Mononuclear cell (primary cell): ENCODE measurements around the gene ROCK2. TPM values are rescaled to one million over a fixed set of nuclear protein-coding genes. Genes with fewer than 3 reads are reported as not detected.

Source experiments
- H3K27me3 ChIP-seq: 2 replicates; pipeline ENCODE4 v1.6.0; 2011; ENCODE audit warnings: low read length, control low read depth; ENCODE audit not compliant: insufficient read depth
- H3K4me1 ChIP-seq: 2 replicates; pipeline ENCODE4 v1.5.1; 2011; ENCODE audit warnings: mild to moderate bottlenecking, low read length, control low read depth; ENCODE audit not compliant: insufficient read depth
- H3K4me3 ChIP-seq: 2 replicates; pipeline ENCODE4 v1.5.1; 2011; ENCODE audit warnings: mild to moderate bottlenecking, low read length, moderate library complexity
- H3K9me3 ChIP-seq: 2 replicates; pipeline ENCODE4 v1.5.1; 2011; ENCODE audit warnings: low read depth, mild to moderate bottlenecking, control low read depth, low read length
- total RNA-seq: library from RNA; depleted of rRNA; stranded (reverse); fragments of >200 nt; gene quantifications from one replicate; pipeline ENCODE4 v1.2.3, GENCODE V29; 2012

Gene ROCK2
- 8.5 TPM for total RNA-seq

GRCh38 chr2:11344342-11344955 is at the start of gene ROCK2:
TSS of gene ROCK2 (minus strand) at chr2:11344636. CDS start at chr2:11344136, 500 bp downstream.
- Histone ChIP-seq H3K4me3 (peak within 1 kb of the TSS; percentile 73), H3K9me3 (no peaks in the 10 kb centered on the region), H3K27me3 (no peaks in the 10 kb centered on the region), H3K4me1 (peaks cover 19% of the 10 kb centered on the region)

- H3K4me3 ChIP-seq = no peak overlapping the region
- no peaks in the 10 kb centered on the region for H3K9me3 ChIP-seq
- no peaks in the 10 kb centered on the region for H3K4me1 ChIP-seq
- H3K27me3 ChIP-seq = no peaks in the 10 kb centered on the region
Observed at GRCh38 chr2:11393711-11394236, 49.3 kb upstream of the ROCK2 start.

DNA sequence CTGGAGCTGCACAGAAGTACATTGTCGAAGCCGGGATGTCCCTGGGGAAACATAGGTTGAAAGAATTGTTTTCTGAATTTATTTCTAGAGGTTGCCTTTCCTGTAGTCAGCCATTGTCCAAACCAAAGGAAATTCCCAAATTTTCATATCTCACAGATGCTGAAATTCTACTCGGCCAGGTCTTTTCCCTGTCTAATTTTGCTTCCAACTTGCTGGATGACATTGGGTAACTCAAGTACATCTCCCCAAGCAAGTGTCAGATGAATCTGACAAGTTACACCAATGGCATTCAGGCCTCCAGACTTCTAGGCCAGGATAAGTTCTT is 47.5 kb upstream of the ROCK2 start:
- H3K27me3 ChIP-seq = no peaks in the 10 kb centered on the region
- no peaks in the 10 kb centered on the region for H3K9me3 ChIP-seq
- H3K4me3 ChIP-seq = no peak overlapping the region
- H3K4me1 ChIP-seq = no peaks in the 10 kb centered on the region

DNA sequence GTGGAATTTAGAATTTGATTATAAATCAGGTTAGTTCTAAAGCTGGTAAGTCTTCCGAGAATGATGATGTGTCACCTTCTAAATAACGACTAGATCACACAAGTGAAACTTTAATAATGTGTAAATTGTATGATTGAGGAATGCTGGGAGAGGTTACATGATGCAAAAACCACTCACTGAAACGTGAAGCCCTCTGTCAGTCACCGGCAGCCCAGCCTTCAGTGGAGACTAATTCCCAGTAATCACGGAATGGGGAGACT is 45.9 kb upstream of the ROCK2 start:
- no peaks in the 10 kb centered on the region for H3K9me3 ChIP-seq
- H3K4me3 ChIP-seq = no peak overlapping the region
- H3K27me3 ChIP-seq = no peaks in the 10 kb centered on the region
- H3K4me1 ChIP-seq = no peaks in the 10 kb centered on the region

DNA sequence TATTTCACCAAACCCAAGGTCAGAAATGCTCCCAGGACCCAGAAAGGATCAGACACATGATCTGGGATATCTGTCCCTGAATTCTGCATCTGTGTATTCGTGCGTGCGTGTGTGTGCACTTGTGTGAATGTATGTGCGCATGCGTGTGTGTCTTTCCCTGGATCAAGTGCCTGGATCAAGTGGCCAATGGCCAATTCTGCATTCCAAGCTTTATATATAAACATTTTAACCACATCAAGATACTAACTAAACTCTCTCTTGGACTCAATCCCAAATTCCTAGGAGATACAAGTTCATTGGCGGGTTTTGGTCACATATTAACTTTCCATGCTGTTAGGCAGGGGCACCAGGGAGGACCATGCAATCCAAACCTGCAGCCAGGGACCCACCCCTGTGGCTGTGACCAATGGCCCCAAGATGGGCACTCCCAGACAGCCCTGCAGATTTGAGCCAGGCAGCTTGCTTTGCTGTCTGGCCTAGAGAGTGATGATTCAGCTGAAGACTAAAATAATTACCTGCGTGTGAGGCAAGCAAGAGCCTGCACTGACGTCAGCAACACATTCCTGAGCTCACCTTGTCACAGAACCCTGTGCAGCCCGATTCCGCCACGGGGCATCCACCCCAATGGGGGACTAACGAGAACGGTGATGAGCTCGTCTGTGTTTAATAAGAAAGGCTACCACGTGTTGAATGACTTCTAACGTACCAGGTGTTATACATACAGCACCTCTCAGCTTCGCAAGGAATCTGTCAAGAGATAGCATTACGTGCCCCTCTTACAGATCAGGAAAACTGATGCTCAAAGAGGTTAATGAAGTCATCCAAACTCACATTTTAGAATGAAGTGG is 45.3 kb upstream of the ROCK2 start:
- H3K4me3 ChIP-seq = no peak overlapping the region
- no peaks in the 10 kb centered on the region for H3K4me1 ChIP-seq
- H3K27me3 ChIP-seq = no peaks in the 10 kb centered on the region
- H3K9me3 ChIP-seq = no peaks in the 10 kb centered on the region

DNA sequence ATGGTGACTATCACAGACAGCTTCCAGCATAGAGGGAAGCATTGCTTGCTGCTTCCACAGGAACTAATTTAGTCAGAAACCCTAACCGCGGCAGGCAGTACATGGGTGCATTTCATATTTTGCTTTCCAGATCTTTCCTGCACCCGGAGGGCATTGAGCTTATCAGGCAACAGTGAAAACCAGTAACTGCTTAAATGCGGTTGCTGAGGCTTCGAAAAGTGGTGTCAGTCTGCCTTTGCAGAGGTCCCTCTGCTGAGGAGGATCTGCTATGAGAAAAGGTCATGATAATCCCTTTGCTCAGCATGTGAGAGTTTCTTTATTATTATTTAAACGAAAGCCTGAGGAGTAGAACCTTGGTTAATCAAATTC is 44.6 kb upstream of the ROCK2 start:
- H3K9me3 ChIP-seq = no peaks in the 10 kb centered on the region
- H3K4me3 ChIP-seq = no peak overlapping the region
- no peaks in the 10 kb centered on the region for H3K27me3 ChIP-seq
- H3K4me1 ChIP-seq = no peaks in the 10 kb centered on the region

- Histone ChIP-seq H3K4me3 (no peak overlapping the region), H3K27me3 (no peaks in the 10 kb centered on the region), H3K9me3 (no peaks in the 10 kb centered on the region), H3K4me1 (no peaks in the 10 kb centered on the region)
Observed at GRCh38 chr2:11388262-11389051, 44.0 kb upstream of the ROCK2 start.

DNA sequence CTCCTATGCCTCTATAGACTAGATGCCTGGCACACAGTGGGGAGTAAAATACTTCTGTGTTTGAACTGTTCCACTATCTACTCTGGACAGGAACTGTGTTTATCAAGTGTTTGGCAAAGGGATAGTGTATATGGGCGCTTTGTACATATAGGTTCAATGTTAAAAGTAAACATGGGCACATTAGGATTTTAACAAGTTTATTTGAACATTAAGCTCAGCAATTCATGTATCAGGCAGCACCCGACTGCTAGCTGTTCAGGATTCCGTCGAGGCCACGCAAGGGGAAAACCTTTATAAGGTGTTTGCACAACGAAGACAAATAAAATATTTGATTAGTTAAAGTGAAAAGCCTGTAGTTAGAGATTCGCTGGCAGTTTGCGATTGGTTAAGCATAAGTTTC is 43.4 kb upstream of the ROCK2 start:
- H3K4me3 ChIP-seq = no peak overlapping the region
- no peaks in the 10 kb centered on the region for H3K27me3 ChIP-seq
- H3K4me1 ChIP-seq = no peaks in the 10 kb centered on the region
- H3K9me3 ChIP-seq = no peaks in the 10 kb centered on the region

DNA sequence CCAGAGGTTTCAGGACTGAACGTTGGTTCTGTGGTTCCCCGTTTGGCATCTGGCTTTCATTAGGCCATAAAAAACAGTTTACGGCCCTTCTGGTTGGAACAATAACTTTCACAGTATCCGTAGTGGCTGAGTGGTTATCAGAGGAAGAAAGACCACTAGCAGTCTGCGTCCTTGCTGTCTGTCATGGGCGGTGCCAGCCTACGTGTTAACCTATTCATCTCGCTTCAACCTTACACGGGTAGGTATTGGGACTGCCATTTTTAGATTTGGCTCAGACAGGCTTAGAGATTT is 42.6 kb upstream of the ROCK2 start:
- no peaks in the 10 kb centered on the region for H3K27me3 ChIP-seq
- H3K4me3 ChIP-seq = no peak overlapping the region
- H3K9me3 ChIP-seq = no peaks in the 10 kb centered on the region
- no peaks in the 10 kb centered on the region for H3K4me1 ChIP-seq

GRCh38 chr2:11385847-11386246 is 41.4 kb upstream of the ROCK2 start:
- H3K27me3 ChIP-seq = no peaks in the 10 kb centered on the region
- no peak overlapping the region for H3K4me3 ChIP-seq
- no peaks in the 10 kb centered on the region for H3K4me1 ChIP-seq
- H3K9me3 ChIP-seq = no peaks in the 10 kb centered on the region

DNA sequence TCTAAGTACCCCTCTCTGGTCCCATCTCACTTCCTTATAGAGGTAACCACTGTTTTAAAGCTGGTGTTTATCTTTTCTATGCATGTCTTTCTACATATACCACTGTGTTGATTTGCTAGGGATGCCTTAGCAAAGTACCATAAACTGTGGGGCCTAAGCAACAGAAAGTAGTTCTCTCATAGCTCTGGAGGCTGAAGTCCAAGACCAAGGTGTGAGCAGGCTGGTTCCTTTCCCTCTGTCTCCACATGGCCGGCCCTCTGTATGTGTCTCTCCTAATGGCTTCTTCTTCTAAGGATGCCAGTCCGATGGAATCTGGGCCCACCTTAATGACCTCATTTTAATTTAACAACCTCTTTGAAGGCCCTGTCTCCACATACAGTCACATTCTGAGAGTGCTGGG is 40.8 kb upstream of the ROCK2 start:
- H3K4me1 ChIP-seq = no peaks in the 10 kb centered on the region
- no peaks in the 10 kb centered on the region for H3K9me3 ChIP-seq
- no peaks in the 10 kb centered on the region for H3K27me3 ChIP-seq
- no peak overlapping the region for H3K4me3 ChIP-seq

- H3K9me3 ChIP-seq = no peaks in the 10 kb centered on the region
- no peaks in the 10 kb centered on the region for H3K27me3 ChIP-seq
- H3K4me1 ChIP-seq = no peaks in the 10 kb centered on the region
- H3K4me3 ChIP-seq = no peak overlapping the region
Observed at GRCh38 chr2:11379558-11379957, 35.1 kb upstream of the ROCK2 start.

- Histone ChIP-seq H3K27me3 (no peaks in the 10 kb centered on the region), H3K4me1 (peaks cover 2% of the 10 kb centered on the region), H3K4me3 (no peak overlapping the region), H3K9me3 (no peaks in the 10 kb centered on the region)
Observed at GRCh38 chr2:11377928-11378545, 33.6 kb upstream of the ROCK2 start.

- Histone ChIP-seq H3K27me3 (no peaks in the 10 kb centered on the region), H3K4me1 (peaks cover 3% of the 10 kb centered on the region), H3K9me3 (no peaks in the 10 kb centered on the region), H3K4me3 (no peak overlapping the region)
Observed at GRCh38 chr2:11376071-11376470, 31.6 kb upstream of the ROCK2 start.

DNA sequence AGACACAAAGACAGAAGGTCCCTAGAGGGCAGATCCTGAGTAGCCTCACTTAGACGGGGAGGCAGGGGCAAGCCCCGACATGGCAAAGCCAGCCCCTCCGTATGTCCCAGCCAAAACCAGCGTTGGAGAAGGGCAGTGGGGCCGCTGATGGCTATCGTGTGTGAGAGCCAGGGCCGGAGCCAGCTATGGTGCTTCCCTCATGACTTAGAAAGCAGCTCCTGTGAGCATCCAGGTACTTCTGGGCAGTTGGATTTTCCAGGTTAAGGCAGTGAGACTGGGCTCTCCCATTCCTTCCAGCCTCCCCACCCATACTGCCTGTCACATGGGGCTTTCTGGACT is 31.2 kb upstream of the ROCK2 start:
- Histone ChIP-seq H3K4me1 (peaks cover 3% of the 10 kb centered on the region), H3K9me3 (no peaks in the 10 kb centered on the region), H3K27me3 (no peaks in the 10 kb centered on the region), H3K4me3 (no peak overlapping the region)
